Natural killer cell treated with Interleukin-12 subunit alpha and Interleukin-12 subunit beta and Interleukin-15 and Interleukin-18, amount 100 ng/mL, for 72 hours (primary cell): Measurements from ENCODE around the gene NRROS. TPM values are rescaled to one million over a fixed set of nuclear protein-coding genes. Genes with fewer than 3 reads are reported as not detected.
"Not testable (repeated sequence)": the region's sequence is repeated elsewhere in the genome, so short reads cannot be mapped to it uniquely, and the experiment has no call there.

Experiments
- ATAC-seq, 2 donors: fragments of 150-1000 bp; cut with Tn5 transposase in 1 of 2; sonication (Bioruptor Pico), chemical (Tn5 transposase) in 1 of 2; 2 replicates each; pipeline ENCODE4 v1.10.0; 2021
- DNase-seq: peaks from one replicate; pipeline ENCODE4 v3.0.0; 2022; ENCODE audit warnings: low spot score
- H3K27ac Mint-ChIP-seq, 2 donors: 1 replicate in 1 of 2; 2 replicates in 1 of 2; pipeline ENCODE4 v1.8.0; 2022; ENCODE audit warnings: mixed read lengths in 2 of 2, mild to moderate bottlenecking in 1 of 2, moderate library complexity in 1 of 2
- H3K27me3 Mint-ChIP-seq, 2 donors: 1 replicate in 1 of 2; 2 replicates in 1 of 2; pipeline ENCODE4 v1.8.0; 2022; ENCODE audit warnings: mixed read lengths in 2 of 2
- H3K36me3 Mint-ChIP-seq: one replicate; pipeline ENCODE4 v1.8.0; 2022; ENCODE audit warnings: mixed read lengths
- H3K4me1 Mint-ChIP-seq, 2 donors: 1 replicate in 1 of 2; 2 replicates in 1 of 2; pipeline ENCODE4 v1.8.0; 2022; ENCODE audit warnings: low read depth in 2 of 2, mixed read lengths in 2 of 2, mild to moderate bottlenecking in 1 of 2
- H3K4me3 Mint-ChIP-seq: one replicate; pipeline ENCODE4 v1.8.0; 2022; ENCODE audit warnings: mixed read lengths
- H3K9me3 Mint-ChIP-seq: 2 replicates; pipeline ENCODE4 v1.8.0; 2022; ENCODE audit warnings: mixed read lengths
- total RNA-seq, 2 donors: library from RNA; stranded (reverse); gene quantifications; one replicate each; pipeline ENCODE4 v1.2.3, GENCODE V29; 2022

The NRROS gene
- 10 to 100 TPM; 40.3 to 55.7 TPM for total RNA-seq

DNA sequence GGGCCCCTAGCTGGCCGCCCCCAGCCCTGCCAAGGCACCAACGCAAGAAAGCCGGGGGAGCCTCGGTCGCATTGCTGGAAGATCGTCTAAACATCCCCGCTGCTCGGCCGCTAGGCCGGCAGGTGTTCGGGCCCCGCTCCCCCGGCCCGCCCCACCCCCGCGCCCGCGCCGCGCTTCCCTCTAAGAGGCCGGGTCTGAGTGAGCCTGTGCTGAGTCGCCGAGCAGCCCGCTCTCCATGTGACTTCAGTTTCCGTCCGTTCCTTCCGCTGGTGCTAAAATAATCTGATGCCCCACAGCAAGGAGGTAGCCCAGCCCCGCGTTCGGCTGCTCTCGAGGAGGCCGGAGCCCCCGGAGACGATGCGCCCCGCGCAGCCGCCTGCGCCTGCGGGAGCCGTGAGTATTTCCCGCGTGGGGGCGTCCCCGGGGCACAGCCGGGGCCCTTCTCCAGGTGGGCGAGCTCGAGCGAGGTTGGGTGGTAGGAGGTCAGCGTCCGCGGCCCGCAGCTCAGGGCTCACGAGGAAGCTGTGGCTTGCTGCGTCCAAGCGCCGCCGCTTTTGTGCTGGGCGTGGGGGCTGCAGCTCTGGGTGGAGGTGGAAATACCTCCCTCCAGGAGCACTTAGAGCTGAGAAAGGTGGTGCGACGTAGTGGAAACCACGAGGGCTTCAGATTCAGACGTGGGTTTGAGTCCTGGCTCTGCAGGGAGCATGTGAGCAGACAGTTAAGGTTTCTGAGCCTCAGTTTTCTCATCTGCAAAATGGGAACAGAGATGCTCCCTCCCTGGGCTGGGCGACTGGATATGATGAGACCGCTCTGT, at the start of gene NRROS:
Gene NRROS (plus strand): TSS at position 212 of the 814 bp plus-strand sequence. CDS start 14,846 bp downstream, outside the sequence.
- peak; percentile 76 for DNase-seq
- no peaks in the 10 kb centered on the region for H3K27me3 Mint-ChIP-seq
- peak within 1 kb of the TSS; percentile 98 for H3K4me3 Mint-ChIP-seq
- peak within 1 kb of the TSS; percentile 94 to 96 for H3K27ac Mint-ChIP-seq
- no peaks in the 10 kb centered on the region for H3K9me3 Mint-ChIP-seq
- peak; percentile 80 to 87 for ATAC-seq
- H3K4me1 Mint-ChIP-seq = peaks cover 66 to 72% of the 10 kb centered on the region in 2 donors
- no peaks in the 10 kb centered on the region for H3K36me3 Mint-ChIP-seq

- ATAC-seq (no peak), DNase-seq (no peak)
- Mint-ChIP-seq H3K27ac (no peak overlapping the region), H3K4me1 (no peaks in the 10 kb centered on the region), H3K9me3 (no peaks in the 10 kb centered on the region), H3K4me3 (no peak overlapping the region), H3K27me3 (no peaks in the 10 kb centered on the region), H3K36me3 (peaks cover 6% of the 10 kb centered on the region)
These were observed 49.2 kb upstream of the NRROS start for GRCh38 chr3:196590279-196590678.

DNA sequence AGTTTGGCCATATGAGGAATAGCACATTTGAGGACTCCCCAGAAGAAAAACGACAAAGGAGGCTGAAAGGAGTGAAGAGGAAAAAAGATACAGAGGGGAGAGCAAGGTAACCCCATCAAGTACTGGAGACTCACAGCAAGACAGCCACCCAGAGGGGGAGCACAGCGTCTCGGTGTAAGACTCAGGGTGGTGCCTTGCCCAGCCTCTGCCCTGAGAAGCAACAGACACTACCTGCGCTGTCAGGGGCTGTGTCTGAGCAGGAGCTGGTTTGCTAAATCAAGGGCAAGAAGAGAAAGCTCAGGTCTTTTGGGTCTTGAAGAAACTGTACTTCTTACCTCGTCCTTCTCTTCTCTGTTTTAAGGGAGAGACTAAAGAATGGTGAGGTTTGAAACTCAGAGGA, 43.1 kb upstream of the NRROS start:
- no peak overlapping the region for H3K4me3 Mint-ChIP-seq
- H3K27me3 Mint-ChIP-seq = peaks cover 9 to 14% of the 10 kb centered on the region in 2 donors
- H3K27ac Mint-ChIP-seq = no peak overlapping the region
- no peaks in the 10 kb centered on the region for H3K36me3 Mint-ChIP-seq
- ATAC-seq = no peak
- H3K4me1 Mint-ChIP-seq = peaks cover 9 to 11% of the 10 kb centered on the region in 2 donors
- no peak for DNase-seq
- no peaks in the 10 kb centered on the region for H3K9me3 Mint-ChIP-seq

DNA sequence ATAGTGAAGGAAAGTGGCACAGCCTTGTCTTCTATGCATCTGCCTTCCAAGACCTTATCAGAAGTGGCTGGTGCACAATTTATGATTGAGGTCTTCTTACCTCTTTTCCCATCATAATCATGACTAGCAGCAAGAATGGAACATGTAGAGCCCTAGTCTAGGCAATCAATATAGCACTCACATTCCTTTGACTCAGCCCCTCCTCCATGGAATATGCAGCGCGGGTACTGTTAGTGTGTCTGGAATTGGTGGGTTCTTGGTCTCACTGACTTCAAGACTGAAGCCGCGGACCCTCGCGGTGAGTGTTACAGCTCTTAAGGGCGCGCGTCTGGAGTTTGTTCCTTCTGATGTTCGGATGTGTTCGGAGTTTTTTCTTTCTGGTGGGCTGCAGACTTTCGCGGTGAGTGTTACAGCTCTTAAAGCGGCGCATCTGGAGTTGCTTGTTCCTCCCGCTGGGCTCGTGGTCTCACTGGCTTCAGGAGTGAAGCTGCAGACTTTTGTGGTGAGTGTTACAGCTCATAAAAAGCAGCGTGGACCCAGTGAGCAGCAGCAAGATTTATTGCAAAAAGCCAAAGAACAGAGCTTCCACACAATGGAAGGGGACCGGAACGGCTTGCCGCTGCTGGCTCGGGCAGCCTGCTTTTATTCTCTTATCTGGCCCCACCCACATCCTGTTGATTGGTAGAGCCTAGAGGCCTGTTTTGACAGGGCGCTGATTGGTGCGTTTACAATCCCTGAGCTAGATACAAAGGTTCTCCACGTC, 41.3 kb upstream of the NRROS start:
- ATAC-seq (peak in 1 of 2 donors; percentile 61), DNase-seq (peak; percentile 77)
- peaks cover 9 to 14% of the 10 kb centered on the region in 2 donors for H3K27me3 Mint-ChIP-seq
- peak overlapping the region in 1 of 2 donors; percentile 72 for H3K27ac Mint-ChIP-seq
- peak overlapping the region; percentile 87 for H3K4me3 Mint-ChIP-seq
- not testable (repeated sequence) for H3K36me3 Mint-ChIP-seq, H3K9me3 Mint-ChIP-seq
- H3K4me1 Mint-ChIP-seq = peaks cover 9 to 11% of the 10 kb centered on the region in 2 donors

- DNase-seq (no peak), ATAC-seq (no peak)
- H3K27ac Mint-ChIP-seq = no peak overlapping the region
- peaks cover 9 to 11% of the 10 kb centered on the region in 2 donors for H3K4me1 Mint-ChIP-seq
- peaks cover 9 to 14% of the 10 kb centered on the region in 2 donors for H3K27me3 Mint-ChIP-seq
- no peaks in the 10 kb centered on the region for H3K9me3 Mint-ChIP-seq
- H3K4me3 Mint-ChIP-seq = no peak overlapping the region
- no peaks in the 10 kb centered on the region for H3K36me3 Mint-ChIP-seq
These were observed 39.8 kb upstream of the NRROS start for GRCh38 chr3:196599734-196600128.

- H3K36me3 Mint-ChIP-seq = no peaks in the 10 kb centered on the region
- peaks cover 9 to 14% of the 10 kb centered on the region in 2 donors for H3K27me3 Mint-ChIP-seq
- DNase-seq = no peak
- H3K4me1 Mint-ChIP-seq = peaks cover 9 to 11% of the 10 kb centered on the region in 2 donors
- H3K9me3 Mint-ChIP-seq = no peaks in the 10 kb centered on the region
- H3K4me3 Mint-ChIP-seq = no peak overlapping the region
- no peak for ATAC-seq
- no peak overlapping the region for H3K27ac Mint-ChIP-seq
These were observed 39.1 kb upstream of the NRROS start for GRCh38 chr3:196600359-196600758.

- H3K27me3 Mint-ChIP-seq = peaks cover 0 to 5% of the 10 kb centered on the region in 2 donors
- no peak overlapping the region for H3K4me3 Mint-ChIP-seq
- ATAC-seq = no peak
These were observed 36.8 kb upstream of the NRROS start for GRCh38 chr3:196602673-196603072.

GRCh38 chr3:196603683-196604082, 35.8 kb upstream of the NRROS start:
- no peaks in the 10 kb centered on the region for H3K9me3 Mint-ChIP-seq
- H3K36me3 Mint-ChIP-seq = no peaks in the 10 kb centered on the region
- H3K27me3 Mint-ChIP-seq = no peaks in the 10 kb centered on the region
- DNase-seq (no peak), ATAC-seq (no peak)
- peaks cover 0 to under 1% of the 10 kb centered on the region in 2 donors for H3K4me1 Mint-ChIP-seq
- no peak overlapping the region for H3K4me3 Mint-ChIP-seq
- no peak overlapping the region for H3K27ac Mint-ChIP-seq

More at GRCh38 chr3:196602673-196603072, 36.8 kb upstream of the NRROS start:
- DNase-seq = no peak
- no peak overlapping the region for H3K27ac Mint-ChIP-seq
- peaks cover 9 to 10% of the 10 kb centered on the region in 2 donors for H3K4me1 Mint-ChIP-seq
- H3K9me3 Mint-ChIP-seq = no peaks in the 10 kb centered on the region
- no peaks in the 10 kb centered on the region for H3K36me3 Mint-ChIP-seq

- DNase-seq (no peak), ATAC-seq (no peak)
- H3K4me3 Mint-ChIP-seq = no peak overlapping the region
- no peak overlapping the region for H3K27ac Mint-ChIP-seq
- H3K4me1 Mint-ChIP-seq = peaks cover 4% of the 10 kb centered on the region in 2 donors
- H3K9me3 Mint-ChIP-seq = no peaks in the 10 kb centered on the region
- no peaks in the 10 kb centered on the region for H3K36me3 Mint-ChIP-seq
- no peaks in the 10 kb centered on the region for H3K27me3 Mint-ChIP-seq
These were observed 34.9 kb upstream of the NRROS start for GRCh38 chr3:196604548-196604947.

GRCh38 chr3:196608693-196609092, 30.8 kb upstream of the NRROS start:
- no peak overlapping the region for H3K4me3 Mint-ChIP-seq
- ATAC-seq (no peak), DNase-seq (no peak)
- no peaks in the 10 kb centered on the region for H3K36me3 Mint-ChIP-seq
- peaks cover 26 to 33% of the 10 kb centered on the region in 2 donors for H3K4me1 Mint-ChIP-seq
- peak overlapping the region in 1 of 2 donors; percentile 78 for H3K27ac Mint-ChIP-seq
- no peaks in the 10 kb centered on the region for H3K27me3 Mint-ChIP-seq
- H3K9me3 Mint-ChIP-seq = no peaks in the 10 kb centered on the region

DNA sequence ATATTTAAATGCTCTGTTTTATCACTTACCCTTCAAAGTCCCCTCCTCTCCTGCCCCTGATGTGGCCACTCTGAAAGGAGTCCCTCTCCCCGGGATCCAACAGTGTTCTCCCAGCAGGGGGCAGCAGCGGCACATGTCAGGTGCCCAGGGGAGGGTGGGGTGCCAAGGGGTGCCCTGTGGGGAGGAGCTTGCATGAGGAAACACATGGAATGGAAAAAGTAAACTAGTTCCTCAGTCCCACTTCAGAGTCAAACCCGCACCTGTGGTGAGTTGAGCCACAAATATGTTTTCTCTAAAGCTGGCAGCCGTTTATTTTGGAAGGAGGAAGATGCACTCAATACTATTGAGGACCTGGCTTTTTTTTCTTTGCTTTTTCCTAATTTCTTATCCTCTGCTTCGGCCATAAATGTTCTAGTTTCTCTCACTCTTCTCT, 30.1 kb upstream of the NRROS start:
- H3K27ac Mint-ChIP-seq = peak overlapping the region; percentile 52 to 78
- no peaks in the 10 kb centered on the region for H3K36me3 Mint-ChIP-seq
- peaks cover 30 to 33% of the 10 kb centered on the region in 2 donors for H3K4me1 Mint-ChIP-seq

GRCh38 chr3:196609805-196610515, 29.5 kb upstream of the NRROS start:
- DNase-seq (no peak), ATAC-seq (peak in 1 of 2 donors; percentile 32)
- H3K9me3 Mint-ChIP-seq = no peaks in the 10 kb centered on the region
- H3K4me3 Mint-ChIP-seq = peak overlapping the region; percentile 48
- peak overlapping the region; percentile 52 to 78 for H3K27ac Mint-ChIP-seq
- H3K36me3 Mint-ChIP-seq = no peaks in the 10 kb centered on the region
- no peaks in the 10 kb centered on the region for H3K27me3 Mint-ChIP-seq
- H3K4me1 Mint-ChIP-seq = peaks cover 30 to 33% of the 10 kb centered on the region in 2 donors

More for the DNA sequence above, 30.1 kb upstream of the NRROS start:
- DNase-seq (peak; percentile 90), ATAC-seq (peak; percentile 97 to 98)
- no peaks in the 10 kb centered on the region for H3K9me3 Mint-ChIP-seq
- no peaks in the 10 kb centered on the region for H3K27me3 Mint-ChIP-seq
- H3K4me3 Mint-ChIP-seq = peak overlapping the region; percentile 48

DNA sequence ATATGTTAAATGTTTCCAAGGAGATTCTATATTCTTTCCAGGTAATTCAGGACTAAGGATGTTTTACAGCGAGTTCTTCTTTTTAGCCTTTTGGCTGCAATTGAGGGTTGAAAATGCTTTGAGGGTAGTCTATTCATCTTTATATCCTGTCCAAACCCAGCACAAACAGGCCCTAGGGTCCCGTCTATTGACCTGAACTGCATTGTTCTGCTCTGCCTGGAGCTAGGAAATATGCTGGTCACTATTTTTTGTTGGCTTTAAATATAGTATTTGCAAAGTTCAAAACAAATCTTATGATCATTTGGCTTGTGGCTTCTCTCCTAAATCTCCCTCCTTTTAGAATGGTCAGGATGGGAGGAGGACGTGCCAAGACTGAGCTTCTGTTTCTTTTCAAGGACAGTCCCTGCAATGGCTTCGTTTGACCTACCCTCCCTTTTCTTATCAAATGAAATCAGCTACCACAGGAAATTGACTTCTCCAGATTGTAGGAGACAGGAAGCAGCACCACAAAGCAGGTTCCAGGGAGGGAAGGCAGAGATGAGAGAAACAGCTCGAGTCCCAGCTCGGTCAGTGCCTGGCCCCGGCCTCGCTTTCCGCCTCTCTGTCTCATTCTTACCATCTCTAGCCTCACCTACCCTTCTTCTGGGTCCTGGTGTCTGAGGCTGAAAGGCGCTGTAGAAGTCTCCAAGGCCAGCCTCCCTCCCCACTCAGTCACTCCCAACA, 27.6 kb upstream of the NRROS start:
- peak overlapping the region; percentile 54 to 92 for H3K27ac Mint-ChIP-seq
- H3K9me3 Mint-ChIP-seq = no peaks in the 10 kb centered on the region
- peaks cover 30 to 33% of the 10 kb centered on the region in 2 donors for H3K4me1 Mint-ChIP-seq
- H3K27me3 Mint-ChIP-seq = no peaks in the 10 kb centered on the region
- peak overlapping the region; percentile 63 for H3K4me3 Mint-ChIP-seq
- H3K36me3 Mint-ChIP-seq = no peaks in the 10 kb centered on the region
- DNase-seq (no peak), ATAC-seq (peak; percentile 22 to 34)
